Activated B cell treated with CpG ODN at 0.5 μM for 24 hours (primary cell): ENCODE results near the gene LECT2. TPM values are rescaled to one million over a fixed set of nuclear protein-coding genes. Genes with fewer than 3 reads are reported as not detected.

Source experiments
- ATAC-seq: fragments of 200-7000 bp; cut with Tn5 transposase; one replicate; pipeline ENCODE4 v1.10.0; 2021; ENCODE audit warnings: low read depth, mild to moderate bottlenecking, moderate library complexity
- CTCF ChIA-PET: fragments of 350-600 bp; sonication (Branson Sonifier 250); formaldehyde crosslinking; loops from one replicate; lab custom pipeline; 2021; ENCODE audit warnings: antibody characterized with exemption; lab: Charles Lee
- POLR2A ChIA-PET: fragments of 350-600 bp; sonication (Branson Sonifier 250); formaldehyde crosslinking; loops from one replicate; lab custom pipeline; 2021; ENCODE audit warnings: antibody characterized with exemption; lab: Charles Lee
- DNase-seq: peaks from one replicate; pipeline ENCODE4 v3.0.0; 2022
- H3K27ac Mint-ChIP-seq: one replicate; pipeline ENCODE4 v1.8.0; 2020; ENCODE audit warnings: mixed read lengths
- H3K27me3 Mint-ChIP-seq: one replicate; pipeline ENCODE4 v1.8.0; 2021; ENCODE audit warnings: mixed read lengths
- H3K36me3 Mint-ChIP-seq: one replicate; pipeline ENCODE4 v1.8.0; 2021; ENCODE audit warnings: low read depth, mixed read lengths
- H3K4me1 Mint-ChIP-seq: one replicate; pipeline ENCODE4 v1.8.0; 2021; ENCODE audit warnings: mixed read lengths
- H3K4me3 Mint-ChIP-seq: one replicate; pipeline ENCODE4 v1.8.0; 2020; ENCODE audit warnings: mild to moderate bottlenecking, mixed read lengths
- H3K9me3 Mint-ChIP-seq: one replicate; pipeline ENCODE4 v1.8.0; 2020; ENCODE audit warnings: mixed read lengths
- CTCF ChIP-seq: fragments of 200-600 bp; IDR thresholded peaks from one replicate; pipeline ENCODE4 v1.8.0; 2022; ENCODE audit warnings: antibody characterized with exemption, mild to moderate bottlenecking
- intact Hi-C: fragments of 100-400 bp; cut with micrococcal nuclease; formaldehyde crosslinking; loops from one replicate; pipeline ENCODE4 v1.15.1; 2024
- total RNA-seq: library from RNA; stranded (reverse); gene quantifications from 2 replicates; pipeline ENCODE4 v1.2.3, GENCODE V29; 2022

The LECT2 gene
- total RNA-seq, 1 donor from 2014 or later = not detected

- Mint-ChIP-seq H3K4me3 (no peak overlapping the region), H3K9me3 (no peaks in the 10 kb centered on the region), H3K27ac (no peak overlapping the region), H3K36me3 (no peaks in the 10 kb centered on the region), H3K27me3 (peaks cover 30% of the 10 kb centered on the region), H3K4me1 (no peaks in the 10 kb centered on the region)
- TF ChIP-seq CTCF = no peak
- DNase-seq (no peak), ATAC-seq (no peak)
- CTCF ChIA-PET = no interaction called here
- intact Hi-C loops = no loop called here
- POLR2A ChIA-PET = no interaction called here
These were observed 56.1 kb downstream of the LECT2 start for GRCh38 chr5:135898651-135899050.

Other genes starting within 250 kb of the LECT2 start
- not detected in 2 replicates for gene SLC25A48, start 120.3 kb downstream of the LECT2 start, total RNA-seq
- gene IL9, start 59.1 kb downstream of the LECT2 start, total RNA-seq = not detected in 2 replicates
- 1.1 and 1.3 TPM in 2 replicates for gene TGFBI, start 74.0 kb upstream of the LECT2 start, total RNA-seq
- gene SMAD5, start 177.9 kb upstream of the LECT2 start, total RNA-seq = 28.4 and 30.4 TPM in 2 replicates
- not detected in 2 replicates for gene SMIM32, start 238.2 kb upstream of the LECT2 start, total RNA-seq